MM.1S (cell line): Measurements from ENCODE around the gene RNF220.

Experiments used
- CTCF ChIP-seq: fragments of 300-600 bp; sonication (generic); IDR thresholded peaks from 2 replicates; pipeline ENCODE4 v1.5.1; 2016; ENCODE audit warnings: antibody characterized with exemption, low read length, mixed read lengths
- EZH2 ChIP-seq: fragments of 300-600 bp; sonication (generic); optimal IDR thresholded peaks from 2 replicates; pipeline ENCODE3; 2017; ENCODE audit warnings: low read depth, mild to moderate bottlenecking, antibody characterized with exemption, low read length, mixed read lengths

- no peak for TF ChIP-seq CTCF
- TF ChIP-seq EZH2, result no peak
Measured at GRCh38 chr1:44526295-44527073, 121.4 kb downstream of the RNF220 start.
